Measurements from ENCODE around the gene LIN28B.
"Not testable (repeated sequence)": the region's sequence is repeated elsewhere in the genome, so short reads cannot be mapped to it uniquely, and the experiment has no call there.

Gene LIN28B

GRCh38 chr6:105075210-105075609 lies 118.3 kb downstream of the LIN28B start:
- no peak for DNase-seq

- not testable (repeated sequence) for DNase-seq
These were observed 119.5 kb downstream of the LIN28B start for GRCh38 chr6:105076418-105076817.

- DNase-seq, result no peak
These were observed 120.9 kb downstream of the LIN28B start for GRCh38 chr6:105077596-105078385.

GRCh38 chr6:105078386-105078708 lies 121.4 kb downstream of the LIN28B start:
- no peak for DNase-seq

- no peak for DNase-seq
These were observed 123.4 kb downstream of the LIN28B start for GRCh38 chr6:105080279-105080678.

GRCh38 chr6:105081662-105082061 lies 124.8 kb downstream of the LIN28B start:
- DNase-seq, result not testable (repeated sequence)

- DNase-seq, result no peak
These were observed 130.8 kb downstream of the LIN28B start for GRCh38 chr6:105087571-105088211.

- no peak for DNase-seq
These were observed 134.4 kb downstream of the LIN28B start for GRCh38 chr6:105091140-105091829.

- no peak for DNase-seq
These were observed 137.3 kb downstream of the LIN28B start for GRCh38 chr6:105094133-105094640.

- DNase-seq, result no peak
These were observed 138.2 kb downstream of the LIN28B start for GRCh38 chr6:105095139-105095538.

GRCh38 chr6:105097288-105097687 lies 140.4 kb downstream of the LIN28B start:
- DNase-seq, result no peak

- DNase-seq, result no peak
These were observed 142.5 kb downstream of the LIN28B start for GRCh38 chr6:105099371-105099770.

- DNase-seq, result no peak
These were observed 145.3 kb downstream of the LIN28B start for GRCh38 chr6:105102186-105102585.

- DNase-seq, result no peak
These were observed 148.2 kb downstream of the LIN28B start for GRCh38 chr6:105105094-105105493.

- DNase-seq, result no peak
These were observed 149.4 kb downstream of the LIN28B start for GRCh38 chr6:105106260-105106659.

GRCh38 chr6:105107207-105107606 lies 150.3 kb downstream of the LIN28B start:
- DNase-seq, result no peak

GRCh38 chr6:105108631-105109262 lies 151.8 kb downstream of the LIN28B start:
- no peak for DNase-seq

GRCh38 chr6:105109955-105110895 lies 153.3 kb downstream of the LIN28B start:
- DNase-seq, result no peak

GRCh38 chr6:105111105-105111504 lies 154.2 kb downstream of the LIN28B start:
- DNase-seq, result no peak

- DNase-seq, result no peak
These were observed 155.0 kb downstream of the LIN28B start for GRCh38 chr6:105111871-105112270.

- DNase-seq, result no peak
These were observed 155.7 kb downstream of the LIN28B start for GRCh38 chr6:105112577-105112976.

GRCh38 chr6:105113422-105113821 lies 156.5 kb downstream of the LIN28B start:
- no peak for DNase-seq
